Epithelial cell of proximal tubule (primary cell): ENCODE measurements around the gene MTF1. TPM values are rescaled to one million over a fixed set of nuclear protein-coding genes. Genes with fewer than 3 reads are reported as not detected.

Experiments
- DNase-seq: peaks from one replicate; pipeline ENCODE4 v3.0.0-alpha.2; 2011; ENCODE audit warnings: low read depth
- H3K4me3 ChIP-seq: 2 replicates; pipeline ENCODE4 v1.5.1; 2011; ENCODE audit warnings: low read depth, mild to moderate bottlenecking, low read length
- total RNA-seq: library from RNA; depleted of rRNA; stranded (reverse); fragments of >200 nt; gene quantifications from 2 replicates; pipeline ENCODE4 v1.2.3, GENCODE V29; 2015
- TF ChIP-seq, protein P1 (sequence below): conservative IDR thresholded peaks from 2 replicates; pipeline ENCODE4 v1.5.1; 2012; ENCODE audit warnings: low read depth, mild to moderate bottlenecking, low read length

Gene MTF1
- total RNA-seq, 1 donor from 2014 or later: 0.86 TPM

GRCh38 chr1:37865348-37866120, 6.1 kb upstream of the MTF1 start:
- TF ChIP-seq, protein P1, sequence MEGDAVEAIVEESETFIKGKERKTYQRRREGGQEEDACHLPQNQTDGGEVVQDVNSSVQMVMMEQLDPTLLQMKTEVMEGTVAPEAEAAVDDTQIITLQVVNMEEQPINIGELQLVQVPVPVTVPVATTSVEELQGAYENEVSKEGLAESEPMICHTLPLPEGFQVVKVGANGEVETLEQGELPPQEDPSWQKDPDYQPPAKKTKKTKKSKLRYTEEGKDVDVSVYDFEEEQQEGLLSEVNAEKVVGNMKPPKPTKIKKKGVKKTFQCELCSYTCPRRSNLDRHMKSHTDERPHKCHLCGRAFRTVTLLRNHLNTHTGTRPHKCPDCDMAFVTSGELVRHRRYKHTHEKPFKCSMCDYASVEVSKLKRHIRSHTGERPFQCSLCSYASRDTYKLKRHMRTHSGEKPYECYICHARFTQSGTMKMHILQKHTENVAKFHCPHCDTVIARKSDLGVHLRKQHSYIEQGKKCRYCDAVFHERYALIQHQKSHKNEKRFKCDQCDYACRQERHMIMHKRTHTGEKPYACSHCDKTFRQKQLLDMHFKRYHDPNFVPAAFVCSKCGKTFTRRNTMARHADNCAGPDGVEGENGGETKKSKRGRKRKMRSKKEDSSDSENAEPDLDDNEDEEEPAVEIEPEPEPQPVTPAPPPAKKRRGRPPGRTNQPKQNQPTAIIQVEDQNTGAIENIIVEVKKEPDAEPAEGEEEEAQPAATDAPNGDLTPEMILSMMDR: no peak
- DNase-seq: no peak
- H3K4me3 ChIP-seq: no peak overlapping the region

- H3K4me3 ChIP-seq: no peak overlapping the region
- TF ChIP-seq, protein P1: no peak
- DNase-seq: no peak
Measured at GRCh38 chr1:37862330-37862729, 2.9 kb upstream of the MTF1 start.

- DNase-seq: no peak
- H3K4me3 ChIP-seq: no peak overlapping the region
- TF ChIP-seq, protein P1: no peak
Measured at GRCh38 chr1:37861151-37861550, 1.8 kb upstream of the MTF1 start.

GRCh38 chr1:37860346-37860666, 914 bp upstream of the MTF1 start:
- H3K4me3 ChIP-seq: peak overlapping the region; percentile 94
- DNase-seq: no peak
- TF ChIP-seq, protein P1: no peak

GRCh38 chr1:37858931-37859506, 373 bp downstream of the MTF1 start:
- no peak for DNase-seq
- TF ChIP-seq, protein P1: no peak
- peak overlapping the region; percentile 94 for H3K4me3 ChIP-seq

DNA sequence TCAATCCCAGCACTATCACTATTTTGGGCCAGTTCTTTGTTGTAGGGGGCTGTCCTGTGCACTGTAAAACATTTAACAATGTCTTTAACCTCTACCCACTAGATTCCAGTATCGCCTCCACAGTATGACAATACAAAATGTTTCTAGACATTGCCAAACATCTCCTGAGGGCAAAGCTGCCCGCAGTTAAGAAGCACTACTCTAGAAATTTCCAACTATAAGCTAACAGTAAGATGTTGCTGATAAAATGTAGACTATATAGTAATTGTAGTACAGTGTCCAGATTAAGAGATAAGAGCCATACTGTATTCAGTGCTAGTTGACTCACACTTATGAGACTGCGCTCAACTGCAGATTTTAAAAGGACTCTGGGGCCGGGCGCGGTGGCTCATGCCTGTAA, 5.0 kb downstream of the MTF1 start:
- no peak for DNase-seq
- TF ChIP-seq, protein P1: no peak
- no peak overlapping the region for H3K4me3 ChIP-seq

GRCh38 chr1:37853157-37853556, 6.2 kb downstream of the MTF1 start:
- DNase-seq: no peak
- no peak overlapping the region for H3K4me3 ChIP-seq
- TF ChIP-seq, protein P1: no peak
